OCI-LY1 (cell line): ENCODE results near the gene APOBEC4.

Source experiments
- H2AFZ ChIP-seq: fragments of 200-600 bp; sonication (generic), shearing (Covaris generic); 2 replicates; pipeline ENCODE4 v1.6.0; 2014; ENCODE audit warnings: antibody characterized with exemption, mild to moderate bottlenecking, low read length
- H3F3A ChIP-seq: fragments of 200-600 bp; sonication (generic), shearing (Covaris generic); 2 replicates; pipeline ENCODE4 v1.6.0; 2014; ENCODE audit warnings: mild to moderate bottlenecking, antibody characterized with exemption, low read length, moderate library complexity; ENCODE audit not compliant: insufficient read depth
- H3K27ac ChIP-seq: fragments of 200-600 bp; sonication (generic); 2 replicates; pipeline ENCODE4 v1.5.1; 2014; ENCODE audit warnings: low read length, mixed run types, mild to moderate bottlenecking, low read depth; ENCODE audit not compliant: poor library complexity, severe bottlenecking
- H3K27me3 ChIP-seq: fragments of 200-600 bp; sonication (generic); 2 replicates; pipeline ENCODE4 v1.6.0; 2014; ENCODE audit warnings: antibody characterized with exemption, mild to moderate bottlenecking, low read length, moderate library complexity; ENCODE audit not compliant: insufficient read depth
- H3K36me3 ChIP-seq: fragments of 200-600 bp; sonication (generic); 2 replicates; pipeline ENCODE4 v1.6.1; 2014; ENCODE audit warnings: mild to moderate bottlenecking, antibody characterized with exemption, low read length, moderate library complexity, mixed read lengths; ENCODE audit not compliant: insufficient read depth
- H3K4me1 ChIP-seq: fragments of 200-600 bp; sonication (generic); 2 replicates; pipeline ENCODE4 v1.5.1; 2014; ENCODE audit warnings: mild to moderate bottlenecking, low read length, moderate library complexity; ENCODE audit not compliant: insufficient read depth, severe bottlenecking
- H3K4me2 ChIP-seq: fragments of 200-600 bp; sonication (generic), shearing (Covaris generic); 2 replicates; pipeline ENCODE4 v1.6.1; 2014; ENCODE audit warnings: low read length
- H3K4me3 ChIP-seq: fragments of 200-600 bp; sonication (generic); 2 replicates; pipeline ENCODE4 v1.5.1; 2014; ENCODE audit warnings: low read length, low read depth, mild to moderate bottlenecking, mixed read lengths; ENCODE audit not compliant: poor library complexity, severe bottlenecking
- H3K79me2 ChIP-seq: fragments of 200-600 bp; shearing (Covaris generic); 2 replicates; pipeline ENCODE4 v1.6.1; 2016; ENCODE audit warnings: mixed run types, low read length, mixed read lengths; ENCODE audit not compliant: insufficient read depth
- H3K9ac ChIP-seq: fragments of 200-600 bp; sonication (generic), shearing (Covaris generic); 2 replicates; pipeline ENCODE4 v1.6.1; 2014; ENCODE audit warnings: mild to moderate bottlenecking, low read length, mixed read lengths
- H3K9me2 ChIP-seq: fragments of 200-600 bp; sonication (generic), shearing (Covaris generic); 2 replicates; pipeline ENCODE4 v1.6.1; 2014; ENCODE audit warnings: low read depth, mild to moderate bottlenecking, low read length, mixed read lengths
- H3K9me3 ChIP-seq: fragments of 200-600 bp; shearing (Covaris generic); 2 replicates; pipeline ENCODE4 v1.6.1; 2014; ENCODE audit warnings: low read length, mixed read lengths
- H4K20me1 ChIP-seq: fragments of 200-600 bp; sonication (generic), shearing (Covaris generic); 2 replicates; pipeline ENCODE4 v1.6.0; 2016; ENCODE audit warnings: mild to moderate bottlenecking, low read length; ENCODE audit not compliant: insufficient read depth
- CTCF ChIP-seq: fragments of 200-600 bp; sonication (generic), shearing (Covaris generic); IDR thresholded peaks from 2 replicates; pipeline ENCODE4 v1.5.1; 2017; ENCODE audit warnings: mild to moderate bottlenecking, antibody characterized with exemption, low read length, moderate library complexity, mixed read lengths
- EZH2 ChIP-seq: fragments of 200-600 bp; sonication (generic), shearing (Covaris generic); IDR thresholded peaks from 2 replicates; pipeline ENCODE4 v1.8.0; 2017; ENCODE audit warnings: borderline replicate concordance, mixed run types, mild to moderate bottlenecking, antibody characterized with exemption, low read length, moderate library complexity, mixed read lengths

The APOBEC4 gene

GRCh38 chr1:183635606-183636333 is 17.3 kb downstream of the APOBEC4 start, which contains the start of gene ARPC5:
Gene ARPC5, minus strand, starts transcription at chr1:183635783. Its CDS starts 124 bp downstream, at chr1:183635659.
- Histone ChIP-seq H3K9me2 (no peaks in the 10 kb centered on the region), H3K4me1 (peaks cover 33% of the 10 kb centered on the region), H2AFZ (peak within 1 kb of the TSS; percentile 35; the same call in 1 of the 2 replicates), H3K9me3 (no peaks in the 10 kb centered on the region), H3K4me2 (peak within 1 kb of the TSS; percentile 76), H3K27ac (peak within 1 kb of the TSS; percentile 82), H3K79me2 (peaks cover 31% of the 10 kb centered on the region), H3K27me3 (no peaks in the 10 kb centered on the region), H3F3A (peaks cover 3% of the 10 kb centered on the region; the same call in 1 of the 2 replicates), H3K36me3 (peaks cover 21% of the 10 kb centered on the region), H4K20me1 (no peaks in the 10 kb centered on the region), H3K4me3 (peak within 1 kb of the TSS; percentile 89), H3K9ac (peak within 1 kb of the TSS; percentile 81)
- TF ChIP-seq EZH2: no peak
- TF ChIP-seq CTCF: no peak

DNA sequence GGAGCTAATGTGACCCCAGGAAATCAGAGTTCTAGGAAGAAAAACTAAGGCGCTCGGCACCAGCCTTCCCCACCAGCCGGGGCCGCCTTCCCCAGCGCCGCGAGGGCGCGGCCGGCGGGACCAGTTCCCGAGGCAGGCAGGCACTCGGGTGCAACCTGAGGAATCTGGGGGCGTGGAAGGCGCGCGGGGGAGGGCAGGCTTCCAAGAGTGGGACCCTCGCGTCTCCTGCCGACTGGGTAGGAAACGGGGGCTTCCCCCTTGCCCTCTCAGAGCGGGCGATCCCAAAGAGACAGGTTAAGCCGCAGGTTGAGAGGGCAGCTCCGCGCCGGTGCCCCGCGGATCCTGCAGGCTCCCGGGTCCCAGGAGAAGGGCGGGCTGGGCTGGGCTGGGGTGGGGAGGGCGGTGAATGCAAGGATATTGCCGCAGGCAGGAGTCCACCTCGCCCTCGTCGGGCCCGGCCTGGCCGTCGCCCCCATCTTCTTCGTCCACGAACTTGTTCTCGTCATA is 18.0 kb downstream of the APOBEC4 start:
- H3K4me1 ChIP-seq: peaks cover 33% of the 10 kb centered on the region
- peak overlapping the region; percentile 82 for H3K27ac ChIP-seq
- H3K36me3 ChIP-seq: peaks cover 27% of the 10 kb centered on the region
- no peaks in the 10 kb centered on the region for H3K27me3 ChIP-seq
- H3K79me2 ChIP-seq: peaks cover 31% of the 10 kb centered on the region
- peak overlapping the region; percentile 76 for H3K4me2 ChIP-seq
- TF ChIP-seq CTCF (no peak), EZH2 (no peak)
- H3K4me3 ChIP-seq: peak overlapping the region; percentile 89
- H2AFZ ChIP-seq: no peak overlapping the region
- H3K9ac ChIP-seq: peak overlapping the region; percentile 81
- peaks cover 3% of the 10 kb centered on the region; the same call in 1 of the 2 replicates for H3F3A ChIP-seq
- H4K20me1 ChIP-seq: no peaks in the 10 kb centered on the region
- no peaks in the 10 kb centered on the region for H3K9me3 ChIP-seq
- no peaks in the 10 kb centered on the region for H3K9me2 ChIP-seq

- Histone ChIP-seq H3K36me3 (peaks cover 33% of the 10 kb centered on the region), H3K27ac (peak overlapping the region; percentile 82), H3K79me2 (peaks cover 31% of the 10 kb centered on the region), H3K4me2 (peak overlapping the region; percentile 76), H3K4me3 (peak overlapping the region; percentile 89), H3F3A (peaks cover 3% of the 10 kb centered on the region; the same call in 1 of the 2 replicates), H3K9me2 (no peaks in the 10 kb centered on the region), H3K27me3 (no peaks in the 10 kb centered on the region), H3K4me1 (peaks cover 33% of the 10 kb centered on the region), H3K9me3 (no peaks in the 10 kb centered on the region), H4K20me1 (no peaks in the 10 kb centered on the region), H3K9ac (peak overlapping the region; percentile 81), H2AFZ (no peak overlapping the region)
- TF ChIP-seq CTCF (no peak), EZH2 (no peak)
Observed at GRCh38 chr1:183634429-183635065, 18.6 kb downstream of the APOBEC4 start.
